A549 treated with DMSO at 1 μM for 4 hours (cell line): ENCODE data around the gene LIMCH1. TPM values are rescaled to one million over a fixed set of nuclear protein-coding genes. Genes with fewer than 3 reads are reported as not detected.

Experiments used
- total RNA-seq: library from RNA; stranded (reverse); fragments of 200-300 nt; extraction: Qiagen RNA extraction; gene quantifications from 5 replicates; pipeline ENCODE4 v1.2.3, GENCODE V29; 2022; ENCODE audit warnings: low read depth

LIMCH1 gene, protein sequence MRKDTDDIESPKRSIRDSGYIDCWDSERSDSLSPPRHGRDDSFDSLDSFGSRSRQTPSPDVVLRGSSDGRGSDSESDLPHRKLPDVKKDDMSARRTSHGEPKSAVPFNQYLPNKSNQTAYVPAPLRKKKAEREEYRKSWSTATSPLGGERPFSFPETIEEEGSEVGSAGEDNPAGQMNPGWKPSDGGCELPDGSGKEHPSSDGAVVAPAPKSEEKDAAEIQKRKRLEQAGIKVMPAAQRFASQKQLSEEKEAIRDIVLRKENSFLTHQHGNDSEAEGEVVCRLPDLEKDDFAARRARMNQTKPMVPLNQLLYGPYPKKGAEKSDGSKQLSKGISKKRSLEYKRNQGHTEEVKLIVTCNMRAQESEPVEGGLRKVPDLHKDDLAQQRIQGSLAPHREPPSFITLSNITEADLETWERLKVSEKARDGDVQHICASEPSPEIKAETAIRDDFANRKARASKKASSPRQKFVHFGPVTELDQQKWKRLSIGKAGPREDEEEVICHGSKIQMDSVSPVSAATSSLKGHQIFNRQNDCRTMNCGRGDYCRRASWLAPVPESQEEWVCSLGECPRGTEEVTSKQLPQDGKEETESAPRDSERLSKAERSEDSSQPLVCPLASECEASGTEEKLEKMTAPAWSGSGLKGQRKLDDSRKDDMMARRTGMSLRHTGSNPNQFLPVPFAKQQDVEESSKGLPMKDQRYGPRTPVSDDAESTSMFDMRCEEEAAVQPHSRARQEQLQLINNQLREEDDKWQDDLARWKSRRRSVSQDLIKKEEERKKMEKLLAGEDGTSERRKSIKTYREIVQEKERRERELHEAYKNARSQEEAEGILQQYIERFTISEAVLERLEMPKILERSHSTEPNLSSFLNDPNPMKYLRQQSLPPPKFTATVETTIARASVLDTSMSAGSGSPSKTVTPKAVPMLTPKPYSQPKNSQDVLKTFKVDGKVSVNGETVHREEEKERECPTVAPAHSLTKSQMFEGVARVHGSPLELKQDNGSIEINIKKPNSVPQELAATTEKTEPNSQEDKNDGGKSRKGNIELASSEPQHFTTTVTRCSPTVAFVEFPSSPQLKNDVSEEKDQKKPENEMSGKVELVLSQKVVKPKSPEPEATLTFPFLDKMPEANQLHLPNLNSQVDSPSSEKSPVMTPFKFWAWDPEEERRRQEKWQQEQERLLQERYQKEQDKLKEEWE (N-terminal part only)
- 33.6 to 55.2 TPM (median 46.0 TPM) in 5 replicates for total RNA-seq

GRCh38 chr4:41538017-41538733, at the start of gene LIMCH1:
TSS of gene LIMCH1 (plus strand) at chr4:41538157. CDS start at chr4:41605996, 67,839 bp downstream.

GRCh38 chr4:41748571-41749475, 210.9 kb downstream of the LIMCH1 start, which contains the start of gene PHOX2B:
TSS of gene PHOX2B (minus strand) at chr4:41748725. CDS start at chr4:41748610, 115 bp downstream.

Other genes starting within 250 kb of the LIMCH1 start
- gene PHOX2B, start 210.6 kb downstream of the LIMCH1 start, total RNA-seq: not detected in 5 replicates